GM18873 (cell line): Measurements from ENCODE around the gene BARHL1.

ENCODE experiments used
- ATAC-seq: cut with Tn5 transposase; IDR thresholded peaks from one replicate; pipeline ENCODE4 v1.9.1; 2021; ENCODE audit warnings: mild to moderate bottlenecking, moderate library complexity, moderate number of reproducible peaks; ENCODE audit not compliant: unreplicated experiment, low FRiP score

BARHL1 gene

GRCh38 chr9:132606066-132606465 lies 23.7 kb downstream of the BARHL1 start:
- no peak for ATAC-seq

GRCh38 chr9:132609184-132609583 lies 26.8 kb downstream of the BARHL1 start:
- ATAC-seq, result no peak

GRCh38 chr9:132609829-132610228 lies 27.4 kb downstream of the BARHL1 start:
- ATAC-seq, result no peak

DNA sequence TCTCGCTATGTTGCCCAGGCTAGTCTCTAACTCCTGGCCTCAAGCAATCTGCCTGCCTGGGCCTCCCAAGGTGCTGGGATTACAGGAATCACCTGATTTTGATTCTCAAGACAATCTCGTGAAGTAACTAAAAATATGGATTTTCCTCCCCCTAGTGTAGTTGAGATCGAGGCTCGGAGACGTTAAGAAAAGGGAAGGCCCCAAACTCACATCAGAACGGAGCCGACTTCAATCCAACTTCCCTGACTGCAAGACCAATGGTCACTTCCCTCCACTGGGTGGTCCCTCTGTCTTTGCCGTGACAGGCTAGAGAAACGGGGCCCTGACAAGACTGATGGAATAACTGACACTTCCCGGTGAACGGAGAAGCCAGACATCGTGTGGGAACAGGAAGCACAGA lies 28.3 kb downstream of the BARHL1 start:
- ATAC-seq, result no peak

GRCh38 chr9:132614324-132614723 lies 31.9 kb downstream of the BARHL1 start:
- no peak for ATAC-seq

DNA sequence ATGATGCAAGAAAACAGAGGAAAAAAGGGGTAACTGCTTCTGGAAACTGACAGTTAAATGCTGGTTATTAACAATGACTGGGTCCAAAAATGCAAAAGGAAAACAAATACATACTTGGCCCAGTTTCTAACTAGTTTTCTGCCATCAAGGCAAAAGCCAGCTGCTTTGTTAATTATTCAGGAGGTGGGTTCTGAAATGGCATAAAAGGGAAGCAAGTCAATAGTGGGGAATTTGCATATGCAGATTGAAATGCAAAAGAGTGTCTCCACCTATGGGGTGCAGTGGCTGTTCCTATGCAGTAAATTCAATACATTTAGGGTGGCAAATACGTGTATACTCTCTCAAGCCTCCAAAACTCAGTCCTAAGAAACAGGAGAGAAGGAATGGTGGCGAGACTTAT lies 33.4 kb downstream of the BARHL1 start:
- ATAC-seq, result no peak

- ATAC-seq, result no peak
Measured at GRCh38 chr9:132616725-132617124, 34.3 kb downstream of the BARHL1 start.

DNA sequence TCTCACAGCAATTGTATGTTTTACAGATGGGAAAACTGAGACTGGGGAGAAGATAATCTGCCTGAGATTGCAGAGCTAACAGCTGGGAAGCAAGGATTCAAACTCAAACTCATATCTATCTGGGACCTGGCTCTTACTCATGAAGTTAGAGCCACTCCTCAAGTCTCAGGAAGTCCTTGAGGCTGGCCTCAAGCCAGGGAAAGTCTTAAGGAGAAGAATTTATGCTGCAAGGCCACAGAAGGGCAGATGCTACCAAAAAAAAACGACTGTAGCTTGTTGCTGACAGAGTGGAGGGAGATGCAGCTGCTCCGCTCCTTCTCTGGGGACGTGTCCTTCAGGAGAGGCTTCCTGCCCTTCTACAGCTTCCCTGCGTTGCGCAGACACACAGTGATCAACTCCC lies 39.8 kb downstream of the BARHL1 start:
- ATAC-seq, result no peak

- ATAC-seq, result no peak
Measured at GRCh38 chr9:132626285-132626684, 43.9 kb downstream of the BARHL1 start.

DNA sequence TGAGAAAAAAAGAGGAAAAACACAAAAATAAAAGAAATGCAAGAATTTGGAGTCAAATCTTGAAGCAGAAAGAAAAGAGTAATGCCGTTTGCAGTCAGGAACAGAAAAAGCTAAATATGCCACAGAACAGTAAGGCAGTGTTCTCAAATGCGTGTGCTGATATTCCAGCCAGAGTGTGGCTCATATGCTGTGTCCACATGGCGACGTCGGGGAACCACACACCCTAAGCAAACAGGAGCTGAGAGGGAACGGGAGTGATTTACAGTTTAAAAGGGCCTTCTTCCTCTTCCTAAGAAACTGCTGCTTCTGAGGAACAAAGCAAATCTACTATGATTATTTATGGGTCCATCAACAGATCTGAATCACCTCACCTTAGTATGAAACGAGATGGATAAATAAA lies 44.7 kb downstream of the BARHL1 start:
- no peak for ATAC-seq

DNA sequence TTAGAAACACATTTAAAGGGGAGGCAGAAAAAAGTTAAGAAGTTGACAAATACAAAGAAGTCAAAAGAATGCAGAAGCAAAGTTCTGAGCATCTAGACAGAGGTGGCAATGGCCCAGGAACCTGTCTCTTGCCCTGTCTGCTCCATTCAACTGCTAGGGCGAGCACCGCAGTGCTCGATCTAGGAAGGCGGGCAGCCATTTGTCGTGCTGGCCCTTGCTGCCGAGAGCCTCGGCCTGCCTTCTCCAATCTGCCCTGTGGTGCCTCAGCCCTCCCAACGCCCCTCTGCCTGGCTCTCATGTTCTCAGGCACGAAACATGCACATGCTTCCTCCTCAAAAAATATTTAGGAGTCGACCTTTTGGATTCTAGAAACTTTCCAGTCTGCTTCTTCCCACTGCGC lies 45.2 kb downstream of the BARHL1 start:
- ATAC-seq, result no peak

DNA sequence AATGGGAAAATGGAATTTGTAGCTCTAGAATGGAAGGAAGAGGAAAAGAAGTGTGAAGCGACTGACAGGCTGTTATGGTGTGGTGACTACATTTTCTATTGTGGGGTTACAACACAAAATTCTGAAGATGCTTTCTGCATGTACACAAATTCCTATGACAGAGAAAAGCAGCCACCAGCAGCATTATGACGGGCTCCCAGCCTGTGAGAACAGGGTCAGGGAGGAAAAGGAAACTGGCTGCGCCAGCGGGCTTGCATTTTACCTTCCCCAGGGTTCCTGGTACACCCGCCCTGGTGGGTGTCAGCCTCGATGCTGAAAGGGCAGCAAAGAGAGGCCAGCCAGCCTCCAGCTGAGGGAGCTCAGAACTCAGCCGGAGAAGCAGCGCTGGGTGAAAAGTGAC lies 46.3 kb downstream of the BARHL1 start:
- no peak for ATAC-seq

- ATAC-seq, result no peak
Measured at GRCh38 chr9:132630116-132630515, 47.7 kb downstream of the BARHL1 start.

- no peak for ATAC-seq
Measured at GRCh38 chr9:132630811-132631210, 48.4 kb downstream of the BARHL1 start.

- no peak for ATAC-seq
Measured at GRCh38 chr9:132631280-132631679, 48.9 kb downstream of the BARHL1 start.

- ATAC-seq, result no peak
Measured at GRCh38 chr9:132631685-132632084, 49.3 kb downstream of the BARHL1 start.

DNA sequence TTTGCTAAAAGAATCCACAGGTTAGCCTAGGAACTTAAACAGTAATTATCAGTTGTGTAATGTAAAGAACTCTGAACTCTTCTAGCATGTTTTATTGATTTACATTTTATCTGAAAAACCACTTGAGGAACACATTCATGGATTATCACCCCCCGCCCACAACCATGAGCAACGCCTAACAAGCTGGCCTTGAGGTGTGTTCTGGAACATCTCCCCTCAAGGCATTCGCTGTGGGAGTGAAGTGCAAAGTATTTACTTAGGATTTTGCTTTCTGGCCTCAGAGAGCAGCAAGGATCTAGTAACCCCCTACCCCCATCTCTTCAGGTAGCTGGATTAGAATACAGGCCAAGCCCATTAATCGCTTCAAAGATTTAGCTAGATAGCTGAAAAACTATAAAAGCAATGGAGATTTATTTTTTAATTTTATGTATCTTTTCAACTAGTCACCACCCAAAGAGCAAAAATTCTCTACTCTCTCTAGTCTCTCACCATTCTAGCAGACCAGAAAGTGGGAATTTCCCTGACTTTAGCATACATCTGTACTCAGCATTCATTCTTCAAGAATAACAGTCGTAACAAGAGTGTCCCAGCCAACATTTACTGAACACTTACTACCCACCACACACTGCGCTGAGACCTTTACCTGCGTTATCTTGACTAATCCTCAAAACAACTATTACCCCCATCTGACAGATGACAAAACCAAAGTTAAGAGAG lies 50.2 kb downstream of the BARHL1 start:
- no peak for ATAC-seq

DNA sequence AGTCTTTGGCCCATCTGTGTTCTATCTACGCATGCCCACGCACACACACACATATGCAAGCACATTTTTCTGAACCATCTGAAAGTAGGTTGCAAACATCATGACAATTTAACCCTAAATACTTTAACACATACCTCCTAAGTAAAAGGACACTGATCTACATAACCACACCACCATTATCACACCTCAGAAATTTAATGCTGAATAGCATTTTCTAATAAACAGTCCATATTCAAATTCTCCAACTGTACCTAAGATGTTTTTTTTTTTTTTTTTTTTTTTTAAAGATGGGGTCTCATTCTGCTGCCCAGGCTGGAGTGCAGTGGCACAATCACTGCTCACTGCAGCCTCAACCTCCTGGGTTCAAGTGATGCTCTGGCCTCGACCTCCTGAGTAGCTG lies 51.9 kb downstream of the BARHL1 start:
- ATAC-seq, result no peak

DNA sequence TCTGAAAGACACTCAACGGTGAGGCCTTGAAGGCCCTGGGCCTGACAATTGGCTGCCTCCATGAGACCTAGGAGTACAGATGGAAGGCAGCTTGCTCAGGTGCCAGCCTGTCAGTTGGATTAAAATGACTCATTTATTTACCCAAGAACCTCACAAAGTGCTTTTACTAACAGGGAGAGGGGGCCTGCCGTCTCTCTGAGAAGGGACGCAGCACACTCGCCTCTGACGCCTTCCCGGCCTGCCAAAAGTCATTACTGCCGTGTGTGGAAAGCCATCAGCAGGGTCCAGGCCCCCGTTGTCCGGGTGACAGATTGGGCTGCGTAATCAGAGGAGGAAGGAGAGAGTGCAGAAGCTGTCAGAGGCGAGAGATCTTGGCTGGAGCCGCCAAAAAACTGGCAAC lies 54.9 kb downstream of the BARHL1 start:
- no peak for ATAC-seq

- ATAC-seq, result no peak
Measured at GRCh38 chr9:132637801-132638200, 55.4 kb downstream of the BARHL1 start.

- no peak for ATAC-seq
Measured at GRCh38 chr9:132638240-132638639, 55.8 kb downstream of the BARHL1 start.

GRCh38 chr9:132639322-132639721 lies 56.9 kb downstream of the BARHL1 start:
- no peak for ATAC-seq
